ENCODE measurements around the gene CACNA1A. TPM values are rescaled to one million over a fixed set of nuclear protein-coding genes. Genes with fewer than 3 reads are reported as not detected.

CACNA1A gene
- total and polyA plus RNA-seq, 2 of the 13 experiments (the other 11 are each of a cell fraction or from before 2014, with no cell fraction given) = not detected

- TF ChIP-seq PAXIP1 (CRISPR knock-in tag; conservative IDR thresholded peaks at IDR 0.05) (no peak), ZNF441 (CRISPR knock-in tag; IDR thresholded peaks at IDR 0.05; ENCODE audit: borderline replicate concordance) (no peak), KAT2B (IDR thresholded peaks at IDR 0.05; ENCODE audit: borderline replicate concordance, low read depth, low read length) (no peak), ZFP1 (CRISPR knock-in tag; IDR thresholded peaks at IDR 0.05) (no peak), STAT6 (CRISPR knock-in tag; IDR thresholded peaks at IDR 0.05; ENCODE audit: borderline replicate concordance) (no peak), RAD51 (IDR thresholded peaks at IDR 0.05; ENCODE audit: borderline replicate concordance) (no peak), GTF3A (CRISPR knock-in tag; conservative IDR thresholded peaks at IDR 0.05) (no peak), SMAD3 (CRISPR knock-in tag; IDR thresholded peaks at IDR 0.05) (no peak)
These were observed 298.9 kb downstream of the CACNA1A start (continued) for GRCh38 chr19:13207237-13207845.

Measured in HepG2 (cell line).